Keratinocyte (primary cell): ENCODE measurements around the gene PDK1. TPM values are rescaled to one million over a fixed set of nuclear protein-coding genes. Genes with fewer than 3 reads are reported as not detected.

Experiments used
- DNase-seq: peaks from one replicate; pipeline ENCODE4 v3.0.0-alpha.2; 2011; ENCODE audit warnings: low read depth, missing footprints, low spot score
- FAIRE-seq: peaks from 2 replicates; lab custom pipeline; 2011; peaks lifted over from hg19 to GRCh38; lab: Jason Lieb, UNC
- H2AFZ ChIP-seq: 2 replicates; pipeline ENCODE4 v1.6.0; 2012; ENCODE audit warnings: low read length, control low read depth, inconsistent platforms; ENCODE audit not compliant: control insufficient read depth
- H3K27ac ChIP-seq: 2 replicates; pipeline ENCODE4 v1.5.1; 2011; ENCODE audit warnings: low read length; ENCODE audit not compliant: control insufficient read depth, insufficient read depth
- H3K27me3 ChIP-seq: 3 replicates; pipeline ENCODE4 v1.6.0; 2011; ENCODE audit warnings: low read length; ENCODE audit not compliant: control insufficient read depth, insufficient read depth; ENCODE audit errors: extremely low read depth
- H3K36me3 ChIP-seq, 2 experiments: 2 replicates in 1 of 2; 3 replicates in 1 of 2; pipeline ENCODE4 v1.5.1; 2011; ENCODE audit warnings: low read length in 2 of 2, mild to moderate bottlenecking in 1 of 2; ENCODE audit not compliant: control insufficient read depth in 2 of 2, insufficient read depth in 2 of 2; ENCODE audit errors: extremely low read depth in 1 of 2
- H3K4me1 ChIP-seq: 3 replicates; pipeline ENCODE4 v1.5.1; 2011; ENCODE audit warnings: low read length; ENCODE audit not compliant: control insufficient read depth, insufficient read depth; ENCODE audit errors: extremely low read depth
- H3K4me2 ChIP-seq: 3 replicates; pipeline ENCODE4 v1.6.0; 2011; ENCODE audit warnings: low read depth, low read length; ENCODE audit not compliant: control insufficient read depth, insufficient read depth; ENCODE audit errors: extremely low read depth
- H3K4me3 ChIP-seq, 3 experiments: fragments of 200-600 bp in 1 of 3; sonication (generic) in 1 of 3; 2 replicates in 2 of 3; 3 replicates in 1 of 3; pipeline ENCODE4 v1.5.1; 2011 to 2016; ENCODE audit warnings: low read length in 3 of 3, mild to moderate bottlenecking in 3 of 3, control low read depth in 2 of 3, inconsistent platforms in 1 of 3, low read depth in 1 of 3, mixed read lengths in 1 of 3, mixed run types in 1 of 3, moderate library complexity in 1 of 3; ENCODE audit not compliant: control insufficient read depth in 2 of 3, insufficient read depth in 2 of 3; ENCODE audit errors: extremely low read depth in 1 of 3
- H3K79me2 ChIP-seq: 2 replicates; pipeline ENCODE4 v1.6.0; 2012; ENCODE audit warnings: low read length; ENCODE audit not compliant: control insufficient read depth, insufficient read depth
- H3K9ac ChIP-seq: 3 replicates; pipeline ENCODE4 v1.6.0; 2011; ENCODE audit warnings: low read length; ENCODE audit not compliant: control insufficient read depth, insufficient read depth; ENCODE audit errors: extremely low read depth
- H3K9me1 ChIP-seq: 3 replicates; pipeline ENCODE4 v1.6.0; 2011; ENCODE audit warnings: low read length; ENCODE audit not compliant: control insufficient read depth, insufficient read depth; ENCODE audit errors: extremely low read depth
- H3K9me3 ChIP-seq: 2 replicates; pipeline ENCODE4 v1.5.1; 2012; ENCODE audit warnings: low read depth, low read length; ENCODE audit not compliant: control insufficient read depth
- H4K20me1 ChIP-seq: 3 replicates; pipeline ENCODE4 v1.6.0; 2011; ENCODE audit warnings: low read length; ENCODE audit not compliant: control insufficient read depth, insufficient read depth; ENCODE audit errors: extremely low read depth
- EZH2 ChIP-seq: IDR thresholded peaks from one replicate; pipeline ENCODE4 v1.6.1; 2012; ENCODE audit warnings: inconsistent platforms, mild to moderate bottlenecking, low read length, moderate library complexity
- dilution Hi-C: fragments of 300-500 bp; cut with MboI; formaldehyde crosslinking; loops from one replicate; pipeline ENCODE4 v1.7.0; 2020; ENCODE audit warnings: low sequenced_read_pairs; ENCODE audit not compliant: extremely low pct_ligation_motif_present
- polyA plus RNA-seq, 5 experiments: library from polyadenylated mRNA; depleted of rRNA in 3 of 5; stranded (reverse) in 3 of 5; stranded (forward) in 1 of 5; unstranded in 1 of 5; fragments of >200 nt; gene quantifications; 1 replicate in 1 of 5; 2 replicates in 3 of 5; 3 replicates in 1 of 5; pipeline versions ENCODE4 v1.2.1 to v1.2.3, GENCODE V29; 2011 to 2012; ENCODE audit warnings: missing spikeins in 2 of 5, low read depth in 1 of 5, low replicate concordance in 1 of 5
- TF ChIP-seq, protein P1 (sequence below), 3 experiments: IDR thresholded peaks in 1 of 3; conservative IDR thresholded peaks in 1 of 3; optimal IDR thresholded peaks in 1 of 3; 2 replicates in 2 of 3; 3 replicates in 1 of 3; pipeline versions ENCODE3 to v1.5.1; 2011; ENCODE audit warnings: low read length in 3 of 3, mild to moderate bottlenecking in 3 of 3, moderate library complexity in 2 of 3, control low read depth in 1 of 3, inconsistent platforms in 1 of 3; ENCODE audit not compliant: insufficient read depth in 2 of 3; ENCODE audit errors: extremely low read depth in 1 of 3

PDK1 gene
- polyA plus RNA-seq, 1 donor (not counting 4 experiments of a cell fraction or from before 2014, with no cell fraction given), result 29.2 TPM

DNA sequence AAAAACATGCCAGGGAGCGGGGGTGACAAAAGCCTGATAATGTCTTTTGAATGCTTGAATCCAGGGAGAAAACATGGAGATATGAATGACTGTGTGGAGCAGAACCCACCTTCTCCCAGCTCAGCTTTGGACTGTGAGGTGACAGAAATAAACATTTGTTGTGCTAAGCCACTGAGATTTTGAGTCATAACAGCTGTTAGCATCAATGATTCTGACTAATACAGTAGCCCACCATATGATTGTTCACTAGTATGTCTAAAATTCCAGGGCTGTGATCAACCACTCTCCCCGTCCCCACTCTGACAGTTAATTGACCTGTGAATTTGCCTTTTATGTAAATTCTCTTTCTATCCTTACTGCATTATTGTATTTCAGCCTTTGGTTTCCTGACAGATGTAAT, 69.1 kb downstream of the PDK1 start:
- no peak for FAIRE-seq
- Histone ChIP-seq H3K9me3 (no peaks in the 10 kb centered on the region), H3K79me2 (no peaks in the 10 kb centered on the region), H2AFZ (no peak overlapping the region), H3K27ac (no peak overlapping the region), H3K4me2 (no peak overlapping the region), H3K9ac (no peak overlapping the region), H3K4me3 (no peak overlapping the region), H3K27me3 (no peaks in the 10 kb centered on the region), H4K20me1 (no peaks in the 10 kb centered on the region), H3K36me3 (no peaks in the 10 kb centered on the region), H3K4me1 (no peaks in the 10 kb centered on the region), H3K9me1 (no peaks in the 10 kb centered on the region)
- no peak for DNase-seq
- dilution Hi-C loops, result no loop called here
- TF ChIP-seq EZH2, result no peak
- TF ChIP-seq, protein P1, sequence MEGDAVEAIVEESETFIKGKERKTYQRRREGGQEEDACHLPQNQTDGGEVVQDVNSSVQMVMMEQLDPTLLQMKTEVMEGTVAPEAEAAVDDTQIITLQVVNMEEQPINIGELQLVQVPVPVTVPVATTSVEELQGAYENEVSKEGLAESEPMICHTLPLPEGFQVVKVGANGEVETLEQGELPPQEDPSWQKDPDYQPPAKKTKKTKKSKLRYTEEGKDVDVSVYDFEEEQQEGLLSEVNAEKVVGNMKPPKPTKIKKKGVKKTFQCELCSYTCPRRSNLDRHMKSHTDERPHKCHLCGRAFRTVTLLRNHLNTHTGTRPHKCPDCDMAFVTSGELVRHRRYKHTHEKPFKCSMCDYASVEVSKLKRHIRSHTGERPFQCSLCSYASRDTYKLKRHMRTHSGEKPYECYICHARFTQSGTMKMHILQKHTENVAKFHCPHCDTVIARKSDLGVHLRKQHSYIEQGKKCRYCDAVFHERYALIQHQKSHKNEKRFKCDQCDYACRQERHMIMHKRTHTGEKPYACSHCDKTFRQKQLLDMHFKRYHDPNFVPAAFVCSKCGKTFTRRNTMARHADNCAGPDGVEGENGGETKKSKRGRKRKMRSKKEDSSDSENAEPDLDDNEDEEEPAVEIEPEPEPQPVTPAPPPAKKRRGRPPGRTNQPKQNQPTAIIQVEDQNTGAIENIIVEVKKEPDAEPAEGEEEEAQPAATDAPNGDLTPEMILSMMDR (optimal IDR thresholded peaks at IDR 0.05 in 1 of 3, IDR thresholded peaks at IDR 0.05 in 1 of 3, conservative IDR thresholded peaks at IDR 0.05 in 1 of 3; ENCODE audit: extremely low read depth in 1 of 3, insufficient read depth in 2 of 3, low read length in 3 of 3), result no peak

DNA sequence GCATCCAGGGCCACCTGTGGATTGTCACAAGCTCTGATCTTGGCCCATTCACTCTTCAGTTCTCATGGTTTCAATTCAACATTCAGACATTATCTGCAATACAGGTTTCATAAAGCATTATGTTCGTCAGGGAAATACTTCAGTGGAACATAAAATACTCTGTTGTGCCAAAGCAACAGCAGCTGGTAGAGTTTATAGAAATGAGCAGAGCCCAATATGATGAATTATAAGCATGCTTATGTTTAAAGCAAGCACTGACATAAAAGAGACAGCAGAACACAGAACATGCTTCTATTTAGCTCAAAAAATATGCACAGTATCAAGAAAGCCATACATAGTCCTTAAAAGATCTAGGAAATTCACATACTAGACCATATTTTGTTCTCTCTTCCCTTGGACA, 71.3 kb downstream of the PDK1 start:
- no peak for DNase-seq
- Histone ChIP-seq H3K79me2 (no peaks in the 10 kb centered on the region), H3K9me1 (no peaks in the 10 kb centered on the region), H2AFZ (no peak overlapping the region), H3K4me3 (no peak overlapping the region), H3K27ac (no peak overlapping the region), H3K9ac (no peak overlapping the region), H4K20me1 (no peaks in the 10 kb centered on the region), H3K4me2 (no peak overlapping the region), H3K36me3 (no peaks in the 10 kb centered on the region), H3K9me3 (no peaks in the 10 kb centered on the region), H3K27me3 (no peaks in the 10 kb centered on the region), H3K4me1 (no peaks in the 10 kb centered on the region)
- dilution Hi-C loops, result no loop called here
- no peak for FAIRE-seq
- TF ChIP-seq, protein P1 (optimal IDR thresholded peaks at IDR 0.05 in 1 of 3, IDR thresholded peaks at IDR 0.05 in 1 of 3, conservative IDR thresholded peaks at IDR 0.05 in 1 of 3; ENCODE audit: extremely low read depth in 1 of 3, insufficient read depth in 2 of 3, low read length in 3 of 3), result no peak
- TF ChIP-seq EZH2, result no peak
